VCaP (cell line): ENCODE results near the gene MAGI3.

Experiments used
- H3K27ac ChIP-seq: fragments of 450-650 bp; 2 replicates; pipeline ENCODE4 v1.5.1; 2017
- TF ChIP-seq, protein P1 (sequence below): fragments of 450-650 bp; conservative IDR thresholded peaks from 2 replicates; pipeline ENCODE4 v1.5.1; 2017; ENCODE audit warnings: mild to moderate bottlenecking, moderate library complexity

The MAGI3 gene

DNA sequence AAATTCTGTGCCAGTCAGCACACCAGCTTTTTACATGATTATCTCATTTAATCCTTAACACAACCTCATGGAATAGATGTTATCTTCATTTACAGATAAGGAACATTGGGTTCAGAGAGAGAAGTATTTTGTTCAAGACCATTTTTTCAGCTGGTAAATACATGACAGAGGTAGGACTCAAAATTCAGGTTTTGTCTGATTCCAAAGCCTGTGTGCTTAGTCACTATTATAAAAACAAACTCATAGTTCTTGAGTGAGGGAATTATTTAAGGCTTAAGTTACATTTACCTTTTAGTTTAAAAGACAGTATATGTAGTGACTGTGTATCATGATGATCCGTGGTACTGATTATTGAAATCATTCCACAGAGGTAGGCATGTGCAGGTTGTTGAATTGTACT lies 125.2 kb downstream of the MAGI3 start:
- TF ChIP-seq, protein P1, sequence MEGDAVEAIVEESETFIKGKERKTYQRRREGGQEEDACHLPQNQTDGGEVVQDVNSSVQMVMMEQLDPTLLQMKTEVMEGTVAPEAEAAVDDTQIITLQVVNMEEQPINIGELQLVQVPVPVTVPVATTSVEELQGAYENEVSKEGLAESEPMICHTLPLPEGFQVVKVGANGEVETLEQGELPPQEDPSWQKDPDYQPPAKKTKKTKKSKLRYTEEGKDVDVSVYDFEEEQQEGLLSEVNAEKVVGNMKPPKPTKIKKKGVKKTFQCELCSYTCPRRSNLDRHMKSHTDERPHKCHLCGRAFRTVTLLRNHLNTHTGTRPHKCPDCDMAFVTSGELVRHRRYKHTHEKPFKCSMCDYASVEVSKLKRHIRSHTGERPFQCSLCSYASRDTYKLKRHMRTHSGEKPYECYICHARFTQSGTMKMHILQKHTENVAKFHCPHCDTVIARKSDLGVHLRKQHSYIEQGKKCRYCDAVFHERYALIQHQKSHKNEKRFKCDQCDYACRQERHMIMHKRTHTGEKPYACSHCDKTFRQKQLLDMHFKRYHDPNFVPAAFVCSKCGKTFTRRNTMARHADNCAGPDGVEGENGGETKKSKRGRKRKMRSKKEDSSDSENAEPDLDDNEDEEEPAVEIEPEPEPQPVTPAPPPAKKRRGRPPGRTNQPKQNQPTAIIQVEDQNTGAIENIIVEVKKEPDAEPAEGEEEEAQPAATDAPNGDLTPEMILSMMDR: no peak
- no peak overlapping the region for H3K27ac ChIP-seq

- TF ChIP-seq, protein P1: no peak
These were observed 127.0 kb downstream of the MAGI3 start for GRCh38 chr1:113517346-113517745.

DNA sequence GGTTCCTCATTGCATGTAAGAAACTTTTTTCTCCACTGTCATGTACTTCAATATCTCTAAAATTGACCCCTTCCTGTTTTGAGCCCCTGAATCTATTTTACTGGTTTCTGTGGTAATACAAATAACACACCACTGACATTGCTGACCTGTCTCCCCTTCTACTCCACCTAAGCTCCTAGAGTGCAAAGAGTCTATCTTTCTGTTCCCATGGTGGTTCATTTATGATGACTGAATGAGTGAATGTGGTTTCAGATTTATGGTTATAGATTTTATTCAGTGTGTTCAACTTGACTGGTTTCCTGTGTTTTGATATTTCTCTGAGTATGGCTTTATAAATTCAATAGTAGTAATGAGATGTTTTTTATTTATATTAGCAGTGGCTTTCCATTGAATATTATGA lies 127.7 kb downstream of the MAGI3 start:
- no peak overlapping the region for H3K27ac ChIP-seq
- TF ChIP-seq, protein P1: no peak

More at GRCh38 chr1:113517346-113517745, 127.0 kb downstream of the MAGI3 start:
- H3K27ac ChIP-seq: no peak overlapping the region

- H3K27ac ChIP-seq: no peak overlapping the region
- TF ChIP-seq, protein P1: no peak
These were observed 129.2 kb downstream of the MAGI3 start for GRCh38 chr1:113519556-113519955.

DNA sequence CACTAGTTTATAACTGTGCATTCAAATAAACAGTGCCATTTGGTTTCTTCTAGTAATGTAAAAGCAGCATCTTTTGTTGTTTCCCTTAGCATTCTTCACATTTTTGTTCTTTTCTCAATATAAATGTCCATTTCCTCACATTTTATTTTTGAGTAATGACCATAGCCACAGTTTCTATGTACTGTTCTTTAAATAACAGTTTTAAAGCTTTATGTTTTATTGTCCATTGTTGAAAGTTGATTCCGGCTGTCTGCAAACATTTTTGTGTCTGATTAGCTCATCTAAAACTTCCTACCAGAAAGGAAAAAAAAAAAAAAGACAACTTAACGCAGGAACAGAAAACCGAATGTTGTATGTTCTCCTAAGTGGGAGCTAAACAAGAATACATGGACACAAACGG lies 139.7 kb downstream of the MAGI3 start:
- TF ChIP-seq, protein P1: no peak
- no peak overlapping the region for H3K27ac ChIP-seq

DNA sequence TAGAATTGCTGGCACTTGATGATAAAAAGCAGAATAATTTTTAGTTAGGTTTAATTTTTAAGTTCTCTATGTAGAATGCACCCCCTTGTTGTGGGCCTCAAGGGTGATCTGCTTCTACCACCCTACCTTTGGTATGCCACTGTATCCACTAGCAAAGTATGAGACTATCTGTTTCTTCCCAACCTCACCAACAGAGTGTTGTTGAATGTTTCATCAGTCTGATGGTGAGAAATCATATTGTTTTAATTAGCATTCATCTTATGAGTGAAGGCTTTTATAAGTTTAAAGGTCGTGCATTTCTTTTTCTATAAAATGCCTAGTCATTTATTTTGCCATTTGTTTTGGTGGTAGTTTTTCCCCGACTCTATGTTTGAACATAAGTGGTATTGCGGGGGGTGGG lies 141.0 kb downstream of the MAGI3 start:
- TF ChIP-seq, protein P1: no peak
- H3K27ac ChIP-seq: peak overlapping the region; percentile 35; the same call in 1 of the 2 replicates

DNA sequence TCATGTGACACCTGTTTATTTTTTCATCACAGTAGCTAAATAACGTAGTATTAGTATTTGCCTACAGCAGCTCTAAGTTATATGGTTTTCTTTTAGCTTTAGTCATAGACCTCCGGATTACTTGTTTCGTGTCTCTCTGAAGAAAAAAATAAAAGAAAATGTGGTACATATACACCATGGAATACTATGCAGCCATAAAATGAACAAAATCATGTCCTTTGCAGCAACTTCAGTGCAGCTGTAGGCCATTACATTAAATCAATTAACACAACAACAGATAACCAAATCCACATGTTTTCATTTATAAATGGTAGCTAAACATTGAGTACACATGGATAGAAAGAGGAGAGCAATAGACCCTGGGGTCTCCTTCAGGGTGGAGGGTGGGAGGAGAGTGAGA lies 142.7 kb downstream of the MAGI3 start:
- H3K27ac ChIP-seq: peak overlapping the region; percentile 35
- TF ChIP-seq, protein P1: no peak
